Endothelial cell (in vitro differentiated cells): Measurements from ENCODE around the gene SHC2. TPM values are rescaled to one million over a fixed set of nuclear protein-coding genes. Genes with fewer than 3 reads are reported as not detected.

Experiments
- DNase-seq: peaks from one replicate; pipeline ENCODE4 v3.0.0; 2021; ENCODE audit warnings: low spot score
- H3K27ac Mint-ChIP-seq: one replicate; pipeline ENCODE4 v1.8.0; 2021; ENCODE audit warnings: mixed read lengths, inconsistent platforms; ENCODE audit not compliant: unreplicated experiment
- H3K27me3 Mint-ChIP-seq: one replicate; pipeline ENCODE4 v1.8.0; 2021; ENCODE audit warnings: mild to moderate bottlenecking, moderate library complexity, mixed read lengths, inconsistent platforms; ENCODE audit not compliant: unreplicated experiment
- H3K36me3 Mint-ChIP-seq: one replicate; pipeline ENCODE4 v1.8.0; 2021; ENCODE audit warnings: mild to moderate bottlenecking, low read depth, mixed read lengths, inconsistent platforms; ENCODE audit not compliant: unreplicated experiment
- H3K4me1 Mint-ChIP-seq: one replicate; pipeline ENCODE4 v1.8.0; 2021; ENCODE audit warnings: mild to moderate bottlenecking, mixed read lengths, inconsistent platforms; ENCODE audit not compliant: unreplicated experiment
- H3K4me3 Mint-ChIP-seq: one replicate; pipeline ENCODE4 v1.8.0; 2021; ENCODE audit warnings: mild to moderate bottlenecking, mixed read lengths, inconsistent platforms; ENCODE audit not compliant: unreplicated experiment
- H3K9me3 Mint-ChIP-seq: one replicate; pipeline ENCODE4 v1.8.0; 2021; ENCODE audit warnings: mixed read lengths, inconsistent platforms; ENCODE audit not compliant: unreplicated experiment
- total RNA-seq: library from RNA; stranded (reverse); fragmentation: NEBNext Ultra II Directional; extraction: Animal tissue kit (Norgen Biotek cat#: 25700); gene quantifications from one replicate; pipeline ENCODE4 v1.2.1, GENCODE V29; 2021; ENCODE audit not compliant: unreplicated experiment
- TF ChIP-seq, protein P1 (sequence below): fragments of 200-600 bp; sonication (generic); IDR thresholded peaks from one replicate; pipeline ENCODE4 v1.5.0; 2021; ENCODE audit warnings: antibody characterized with exemption; ENCODE audit not compliant: unreplicated experiment

Gene SHC2
- total RNA-seq, 1 donor from 2014 or later: 46.9 TPM

DNA sequence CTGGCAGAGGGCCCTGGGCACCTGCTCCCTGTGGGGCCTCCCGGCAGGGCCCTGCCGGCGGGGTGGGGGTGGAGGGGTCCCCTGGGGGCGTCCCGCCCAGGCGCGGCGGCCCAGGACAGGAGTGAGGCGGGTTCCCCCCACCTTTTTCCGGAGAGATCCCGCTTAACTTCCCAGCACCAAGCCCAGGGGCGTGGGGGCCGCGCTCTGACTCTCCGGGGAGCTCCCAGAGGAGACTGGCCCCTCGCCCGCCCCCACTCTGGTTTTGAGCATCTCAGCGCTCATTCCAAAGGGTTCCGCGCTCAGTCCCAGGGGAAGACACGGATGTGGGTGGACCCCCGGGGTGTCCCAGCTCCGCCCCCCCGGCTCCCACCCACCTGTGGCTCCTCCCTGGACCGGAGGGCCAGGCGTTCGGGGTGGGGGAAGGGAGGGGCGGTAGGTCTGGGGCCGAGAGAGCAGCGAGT lies 52.4 kb downstream of the SHC2 start:
- Mint-ChIP-seq H3K4me3 (no peak overlapping the region), H3K9me3 (no peaks in the 10 kb centered on the region), H3K4me1 (peaks cover 3% of the 10 kb centered on the region), H3K27me3 (peaks cover 18% of the 10 kb centered on the region), H3K27ac (no peak overlapping the region), H3K36me3 (no peaks in the 10 kb centered on the region)
- TF ChIP-seq, protein P1, sequence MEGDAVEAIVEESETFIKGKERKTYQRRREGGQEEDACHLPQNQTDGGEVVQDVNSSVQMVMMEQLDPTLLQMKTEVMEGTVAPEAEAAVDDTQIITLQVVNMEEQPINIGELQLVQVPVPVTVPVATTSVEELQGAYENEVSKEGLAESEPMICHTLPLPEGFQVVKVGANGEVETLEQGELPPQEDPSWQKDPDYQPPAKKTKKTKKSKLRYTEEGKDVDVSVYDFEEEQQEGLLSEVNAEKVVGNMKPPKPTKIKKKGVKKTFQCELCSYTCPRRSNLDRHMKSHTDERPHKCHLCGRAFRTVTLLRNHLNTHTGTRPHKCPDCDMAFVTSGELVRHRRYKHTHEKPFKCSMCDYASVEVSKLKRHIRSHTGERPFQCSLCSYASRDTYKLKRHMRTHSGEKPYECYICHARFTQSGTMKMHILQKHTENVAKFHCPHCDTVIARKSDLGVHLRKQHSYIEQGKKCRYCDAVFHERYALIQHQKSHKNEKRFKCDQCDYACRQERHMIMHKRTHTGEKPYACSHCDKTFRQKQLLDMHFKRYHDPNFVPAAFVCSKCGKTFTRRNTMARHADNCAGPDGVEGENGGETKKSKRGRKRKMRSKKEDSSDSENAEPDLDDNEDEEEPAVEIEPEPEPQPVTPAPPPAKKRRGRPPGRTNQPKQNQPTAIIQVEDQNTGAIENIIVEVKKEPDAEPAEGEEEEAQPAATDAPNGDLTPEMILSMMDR: no peak
- no peak for DNase-seq

DNA sequence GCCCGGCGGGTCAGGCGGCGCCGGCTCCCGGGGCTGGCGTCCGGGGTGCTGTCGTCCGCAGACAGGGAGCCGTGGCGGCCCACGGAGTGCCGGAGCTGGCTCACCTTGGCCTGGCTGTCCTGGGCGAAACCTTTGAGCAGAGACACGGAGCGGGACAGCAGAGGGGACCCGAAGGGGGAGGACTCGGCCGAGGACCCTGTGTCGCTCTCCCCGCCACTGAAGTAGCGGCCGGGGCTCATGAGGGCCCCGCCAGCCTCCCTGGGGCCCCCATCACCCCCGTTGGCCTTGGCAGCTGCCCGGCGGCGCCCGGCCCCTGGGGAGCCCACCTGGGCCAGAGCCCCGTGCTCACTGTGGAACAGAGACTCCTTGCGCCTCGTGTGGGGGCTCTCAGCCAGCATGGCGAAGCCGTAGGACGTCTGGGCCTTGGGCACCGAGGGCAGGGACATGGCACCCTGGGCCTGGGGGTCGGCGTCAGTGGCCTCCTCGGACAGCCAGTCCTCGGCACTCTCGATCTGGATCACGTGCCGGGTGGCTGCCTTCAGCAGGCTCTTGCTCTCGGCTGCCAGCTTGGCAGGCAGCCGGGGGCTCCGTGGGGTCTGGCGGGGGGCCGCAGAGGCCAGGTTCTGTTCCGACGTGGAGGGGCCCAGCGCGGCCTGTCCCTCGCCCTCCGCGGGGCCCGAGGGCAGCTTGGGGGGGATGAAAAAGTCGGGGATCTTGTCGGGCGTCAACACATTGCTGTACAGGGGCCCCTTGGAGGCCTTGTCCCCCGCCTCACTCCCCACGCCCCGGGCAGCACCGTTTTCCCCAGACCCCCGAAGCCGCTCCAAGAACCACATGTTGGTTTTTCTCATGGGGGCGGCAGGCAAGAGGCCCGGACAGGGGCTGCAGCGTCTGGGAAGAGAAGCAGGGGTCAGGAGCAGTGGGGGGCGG lies 53.1 kb downstream of the SHC2 start:
- no peak for DNase-seq
- no peak overlapping the region for H3K4me3 Mint-ChIP-seq

DNA sequence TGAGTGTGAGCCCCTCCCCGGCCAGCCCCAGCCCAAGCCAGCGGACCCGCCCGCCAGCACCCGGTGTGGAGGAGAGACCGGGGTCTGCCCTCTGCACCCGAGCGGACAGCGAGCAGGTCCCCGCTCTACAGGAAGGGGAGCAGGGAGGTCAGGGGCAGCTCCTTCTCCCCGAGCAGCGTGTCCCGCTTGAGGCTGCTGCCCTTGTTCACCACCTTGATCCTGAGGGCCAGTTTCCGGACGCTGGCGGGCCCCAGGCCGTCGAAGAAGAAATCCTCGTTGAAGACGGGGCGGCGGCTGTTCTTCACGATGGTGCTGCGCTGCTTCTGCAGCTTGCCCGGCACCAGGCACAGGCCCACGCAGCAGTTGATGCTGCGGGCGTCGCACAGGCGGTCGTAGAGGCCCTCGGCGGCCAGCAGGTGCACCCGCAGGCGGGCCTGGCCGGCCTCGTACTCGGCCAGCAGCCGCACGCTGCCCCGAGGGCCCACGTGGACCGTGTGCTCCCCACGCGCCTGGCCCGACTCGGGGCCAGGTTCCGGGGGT lies 53.8 kb downstream of the SHC2 start:
- TF ChIP-seq, protein P1: no peak
- Mint-ChIP-seq H3K27me3 (peaks cover 21% of the 10 kb centered on the region), H3K27ac (no peak overlapping the region), H3K36me3 (no peaks in the 10 kb centered on the region), H3K4me1 (peaks cover 3% of the 10 kb centered on the region), H3K9me3 (no peaks in the 10 kb centered on the region), H3K4me3 (no peak overlapping the region)
- no peak for DNase-seq

More for the DNA sequence above, 53.1 kb downstream of the SHC2 start:
- no peak overlapping the region for H3K27ac Mint-ChIP-seq
- no peaks in the 10 kb centered on the region for H3K9me3 Mint-ChIP-seq
- H3K4me1 Mint-ChIP-seq: peaks cover 3% of the 10 kb centered on the region
- TF ChIP-seq, protein P1: no peak
- peaks cover 21% of the 10 kb centered on the region for H3K27me3 Mint-ChIP-seq
- no peaks in the 10 kb centered on the region for H3K36me3 Mint-ChIP-seq

DNA sequence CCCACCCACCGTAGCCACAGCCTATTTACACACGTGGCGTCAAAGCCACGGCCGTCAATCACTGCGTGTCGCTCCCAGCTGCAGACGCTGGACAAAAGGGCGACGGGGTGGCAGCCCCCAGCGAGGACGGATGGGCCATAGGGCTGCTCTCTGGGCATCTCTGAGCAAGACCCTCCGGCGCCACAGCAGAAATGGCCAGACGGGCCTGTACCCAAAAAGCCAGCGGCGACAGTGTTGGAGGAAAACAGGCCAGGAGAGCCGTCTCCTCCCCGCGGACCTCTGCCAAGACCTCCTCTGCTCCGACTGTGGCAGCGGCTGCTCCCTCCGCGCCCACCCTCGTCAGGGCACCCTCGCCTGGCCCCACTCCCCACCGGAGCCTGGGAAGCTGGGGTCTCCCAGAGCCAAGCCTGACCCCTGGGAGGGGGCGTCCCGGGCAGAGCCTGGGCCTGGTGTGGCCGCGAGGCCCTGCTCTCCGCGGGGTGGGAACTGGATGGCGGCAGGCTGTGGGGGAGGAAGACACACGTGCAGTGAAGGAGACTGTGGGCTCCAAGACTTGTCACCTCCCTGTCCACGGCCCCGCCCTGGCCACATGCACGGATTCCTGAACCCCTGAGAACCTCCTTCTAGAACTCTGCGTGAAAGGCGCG lies 54.6 kb downstream of the SHC2 start:
- TF ChIP-seq, protein P1: no peak
- no peak overlapping the region for H3K4me3 Mint-ChIP-seq
- no peak overlapping the region for H3K27ac Mint-ChIP-seq
- DNase-seq: no peak
- H3K9me3 Mint-ChIP-seq: no peaks in the 10 kb centered on the region
- H3K27me3 Mint-ChIP-seq: peaks cover 21% of the 10 kb centered on the region
- no peaks in the 10 kb centered on the region for H3K36me3 Mint-ChIP-seq
- peaks cover 3% of the 10 kb centered on the region for H3K4me1 Mint-ChIP-seq
